ENCODE measurements around the gene OSBPL7. TPM values are rescaled to one million over a fixed set of nuclear protein-coding genes. Genes with fewer than 3 reads are reported as not detected.

Gene OSBPL7
- total and polyA plus RNA-seq, 2 of the 4 experiments (the other 2 are of a cell fraction), result 5.2 to 14.5 TPM

GRCh38 chr17:47813077-47813476 lies 8.5 kb downstream of the OSBPL7 start:
- DNase-seq, result no peak
- Histone ChIP-seq H3K56ac (ENCODE audit: extremely low read depth, insufficient read depth, low read length) (no peak overlapping the region), H3K36me3 (ENCODE audit: control insufficient read depth, insufficient read depth, low read length) (peaks cover 62% of the 10 kb centered on the region), H2BK20ac (ENCODE audit: low read depth, low read length) (no peak overlapping the region), H3K23ac (ENCODE audit: low read depth, low read length) (no peak overlapping the region), H4K5ac (ENCODE audit: low read depth, low read length) (no peak overlapping the region), H2AK9ac (replicated peaks; ENCODE audit: low read depth, low read length, poor library complexity) (no peak overlapping the region), H3K4ac (ENCODE audit: low read depth, low read length) (no peak overlapping the region), H3K27ac (ENCODE audit: insufficient read depth, low read length) (no peak overlapping the region), H2BK15ac (ENCODE audit: low read depth, low read length) (no peak overlapping the region), H3K4me1 (ENCODE audit: control insufficient read depth, insufficient read depth, low read length) (peaks cover 3% of the 10 kb centered on the region; the same call in 1 of the 2 replicates), H4K8ac (ENCODE audit: low read depth in 2 of 2, low read length in 2 of 2) (no peak overlapping the region), H3K9ac (ENCODE audit: low read depth, low read length) (no peak overlapping the region), H3K4me3 (ENCODE audit: insufficient read depth, low read depth, low read length) (no peak overlapping the region), H3K4me2 (ENCODE audit: low read depth, low read length) (no peak overlapping the region), H4K91ac (ENCODE audit: insufficient read depth, low read depth, low read length) (no peak overlapping the region), H3K9me3 (ENCODE audit: control insufficient read depth, insufficient read depth, low read length) (no peaks in the 10 kb centered on the region), H3K27me3 (ENCODE audit: control insufficient read depth, insufficient read depth, low read length) (no peaks in the 10 kb centered on the region), H3K14ac (replicated peaks; ENCODE audit: low read depth, low read length) (no peak overlapping the region), H2BK5ac (ENCODE audit: low read depth, low read length, poor library complexity, severe bottlenecking) (no peak overlapping the region), H3K18ac (ENCODE audit: low read depth, low read length) (no peak overlapping the region), H3K9me1 (ENCODE audit: insufficient read depth, low read length) (0 out of 2 replicates have a peak, but pooled peaks cover 2% of the 10 kb centered on the region), H3K79me1 (ENCODE audit: low read depth in 1 of 2, low read length in 2 of 2) (no peaks in the 10 kb centered on the region), H4K20me1 (ENCODE audit: insufficient read depth, low read length) (peaks cover 37% of the 10 kb centered on the region), H2BK120ac (ENCODE audit: low read depth, low read length) (no peak overlapping the region), H2AFZ (replicated peaks; ENCODE audit: low read length, poor library complexity) (no peak overlapping the region), H2AK5ac (ENCODE audit: low read depth, low read length) (no peak overlapping the region)
- dilution Hi-C loops (cut with HindIII; ENCODE audit: low sequenced_read_pairs, unreplicated experiment), result no loop called here
- no peak for ATAC-seq (ENCODE audit: low read depth)
- ChIA-PET CTCF (no interaction called here), POLR2A (ENCODE audit: unreplicated experiment) (no interaction called here)
- WGBS, 2 experiments (ENCODE audit: extremely low coverage in 2 of 2, insufficient read length in 1 of 2), result 100% methylated on average over 2 of the region's 14 CpGs; no CpG with 5 or more reads in 1 of the 2 experiments
- no TSS peak for BruUV-seq (replicated peaks)
- TF ChIP-seq MAFK (IDR thresholded peaks at IDR 0.05; ENCODE audit: low read depth, low read length), result no peak
- no peak for TF ChIP-seq FOS (IDR thresholded peaks at IDR 0.05; ENCODE audit: low read depth, low read length)
- no peak for TF ChIP-seq CEBPB (IDR thresholded peaks at IDR 0.05; ENCODE audit: low read depth, low read length)
- no peak for TF ChIP-seq SMC3 (IDR thresholded peaks at IDR 0.05; ENCODE audit: low read depth, low read length)
- TF ChIP-seq CHD1 (IDR thresholded peaks at IDR 0.05; ENCODE audit: low read depth, low read length), result no peak
- TF ChIP-seq USF2 (IDR thresholded peaks at IDR 0.05; ENCODE audit: low read depth, low read length), result no peak
- no peak for TF ChIP-seq CTCF (conservative IDR thresholded peaks at IDR 0.05; ENCODE audit: low read depth, low read length)
- no peak for TF ChIP-seq RCOR1 (IDR thresholded peaks at IDR 0.05; ENCODE audit: insufficient replicate concordance, low read length)
- TF ChIP-seq BHLHE40 (IDR thresholded peaks at IDR 0.05; ENCODE audit: low read depth, low read length), result no peak
- no peak for TF ChIP-seq RFX5 (IDR thresholded peaks at IDR 0.05; ENCODE audit: low read depth, low read length)
- TF ChIP-seq MXI1 (IDR thresholded peaks at IDR 0.05; ENCODE audit: borderline replicate concordance, low read depth, low read length), result no peak
- no peak for TF ChIP-seq NFE2L2 (IDR thresholded peaks at IDR 0.05; ENCODE audit: low read depth, low read length)
- TF ChIP-seq RAD21 (IDR thresholded peaks at IDR 0.05; ENCODE audit: low read length), result no peak
- in situ Hi-C loops (cut with MboI; ENCODE audit: low sequenced_read_pairs), result no loop called here
- intact Hi-C loops (cut with micrococcal nuclease), result no loop called here

Measured in IMR-90 (cell line).